GM19328 (cell line): ENCODE measurements around the gene MRRF.
A peak's percentile ranks its signal among the peaks of the same experiment; 100 is the strongest.

ENCODE experiments used
- ATAC-seq: cut with Tn5 transposase; IDR thresholded peaks from one replicate; pipeline ENCODE4 v1.9.1; 2021; ENCODE audit warnings: mild to moderate bottlenecking, moderate library complexity; ENCODE audit not compliant: unreplicated experiment

The MRRF gene, protein sequence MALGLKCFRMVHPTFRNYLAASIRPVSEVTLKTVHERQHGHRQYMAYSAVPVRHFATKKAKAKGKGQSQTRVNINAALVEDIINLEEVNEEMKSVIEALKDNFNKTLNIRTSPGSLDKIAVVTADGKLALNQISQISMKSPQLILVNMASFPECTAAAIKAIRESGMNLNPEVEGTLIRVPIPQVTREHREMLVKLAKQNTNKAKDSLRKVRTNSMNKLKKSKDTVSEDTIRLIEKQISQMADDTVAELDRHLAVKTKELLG

DNA sequence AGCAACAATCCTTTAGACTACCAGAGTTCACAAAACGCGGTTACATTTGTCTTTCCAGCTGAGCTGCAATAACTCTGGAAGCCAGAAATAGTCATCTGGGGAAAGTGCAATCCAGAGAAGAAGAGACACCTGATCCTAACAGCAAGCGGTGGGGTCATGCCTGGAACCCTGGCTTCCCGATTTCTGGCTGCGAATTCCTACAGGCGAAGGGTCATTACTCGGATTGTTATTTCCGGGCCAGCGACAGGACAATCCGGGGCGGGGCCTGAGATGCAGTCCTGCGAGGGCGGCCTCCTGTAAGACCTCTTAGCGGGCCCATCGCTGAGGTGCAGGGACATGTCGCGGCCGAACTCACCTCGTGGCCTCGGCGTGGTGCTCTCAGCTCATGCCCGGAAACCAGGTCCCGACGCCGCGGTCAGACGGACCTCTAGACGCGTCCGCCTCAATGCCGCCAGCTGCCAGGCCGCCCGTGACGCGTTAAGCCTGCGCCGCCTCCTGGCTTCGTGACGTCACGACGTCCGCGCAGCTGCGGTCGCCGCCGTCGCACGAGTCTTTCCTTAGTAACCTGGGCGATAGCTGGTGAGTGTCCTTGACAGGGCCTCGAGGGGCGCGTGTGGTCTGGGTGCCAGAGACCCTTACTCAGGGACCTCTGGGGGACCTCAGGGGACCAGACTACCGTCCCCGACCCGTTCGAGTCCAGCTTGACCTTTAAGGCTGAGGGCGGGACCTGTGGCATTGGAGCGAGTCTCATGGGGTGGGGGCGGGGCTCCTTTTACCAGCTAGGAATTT is at the start of gene MRRF, which contains the start of gene RBM18:
Gene MRRF (plus strand): TSS at position 523 of the 789 bp plus-strand sequence. CDS start 6,010 bp downstream, outside the sequence.
Gene RBM18 (minus strand): TSS at position 481 of the 789 bp plus-strand sequence. CDS start 3,348 bp downstream, outside the sequence.
- ATAC-seq: peak; percentile 88

DNA sequence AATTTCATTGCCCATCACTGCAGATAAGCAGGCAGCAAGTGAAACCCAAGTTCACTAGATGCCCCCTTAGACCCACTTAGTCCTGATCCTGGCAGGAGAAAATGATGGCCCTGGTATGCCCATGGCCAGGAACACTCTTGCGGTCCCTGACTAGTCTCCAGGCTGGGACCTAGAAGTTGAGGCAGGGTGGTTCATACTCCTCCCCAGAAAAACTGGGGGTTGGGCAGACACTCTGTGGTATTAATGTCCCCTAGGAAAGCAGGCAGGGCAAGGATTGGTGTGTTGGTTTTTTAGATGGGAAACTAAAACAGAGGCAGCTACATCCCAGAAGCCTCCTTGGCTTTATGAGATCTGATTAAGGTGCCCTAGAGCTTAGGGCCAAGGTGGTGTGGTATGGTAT is 49.0 kb upstream of the MRRF start:
- ATAC-seq: no peak

DNA sequence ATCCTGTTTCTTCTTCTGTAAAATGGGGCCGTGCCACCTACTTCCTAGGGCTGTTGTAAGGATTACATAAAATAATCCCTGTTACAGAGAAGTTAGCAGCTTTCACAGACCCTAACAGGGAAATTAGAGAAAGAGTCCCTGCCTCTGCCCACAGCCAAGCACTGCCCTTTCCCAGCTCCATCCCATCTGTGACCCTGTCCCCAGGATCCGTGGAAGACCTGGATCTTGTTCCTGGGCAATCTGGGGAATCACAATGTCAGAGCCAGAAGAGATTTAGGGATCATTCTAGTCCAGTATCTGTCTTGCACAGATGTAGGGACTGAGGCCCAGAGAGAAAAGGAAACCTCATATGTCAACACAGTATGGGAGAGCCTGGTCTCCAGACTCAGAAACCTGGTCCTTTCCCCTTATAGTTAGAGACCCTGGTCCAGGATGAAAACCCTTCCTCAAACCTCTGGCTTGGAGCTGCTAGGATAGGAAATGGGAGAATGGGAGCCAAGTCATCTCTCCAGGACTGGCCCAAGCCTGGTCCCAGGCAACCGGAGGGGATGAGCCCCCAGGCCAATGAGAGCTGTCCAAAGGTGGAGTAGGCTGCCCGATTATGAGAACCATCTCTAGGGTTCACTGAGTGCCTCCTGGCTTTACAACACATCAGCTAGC is 48.4 kb upstream of the MRRF start:
- no peak for ATAC-seq

DNA sequence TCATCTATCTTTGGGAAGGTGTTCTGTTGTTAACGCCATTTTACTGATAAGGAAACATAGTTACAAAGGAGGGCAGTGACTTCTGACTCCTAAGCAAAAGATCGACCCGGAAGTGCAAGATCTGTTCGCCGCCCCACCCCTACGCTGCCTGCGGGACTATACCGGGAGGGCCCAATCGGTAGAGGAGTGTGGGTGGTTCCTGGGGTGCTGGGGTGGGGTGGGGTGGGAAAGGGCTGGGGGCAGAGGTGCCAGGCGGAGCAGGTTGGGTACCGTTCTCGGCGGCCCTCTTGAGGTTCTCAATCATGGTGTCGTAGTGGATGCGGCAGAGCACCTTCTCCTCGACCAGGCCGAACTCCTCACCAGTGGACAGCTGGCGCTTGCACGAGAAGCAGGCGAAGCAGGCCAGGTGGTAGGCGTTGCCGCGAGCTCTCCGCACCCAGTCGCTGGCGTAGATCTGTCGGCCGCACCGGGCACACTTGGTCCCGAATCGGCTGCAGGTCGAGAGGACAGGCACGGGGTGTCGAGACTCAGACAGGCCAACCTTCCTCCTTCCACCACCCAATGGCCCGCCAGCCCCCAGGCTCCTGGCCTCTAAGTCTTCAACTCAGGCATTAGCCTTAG is 47.8 kb upstream of the MRRF start:
- no peak for ATAC-seq

DNA sequence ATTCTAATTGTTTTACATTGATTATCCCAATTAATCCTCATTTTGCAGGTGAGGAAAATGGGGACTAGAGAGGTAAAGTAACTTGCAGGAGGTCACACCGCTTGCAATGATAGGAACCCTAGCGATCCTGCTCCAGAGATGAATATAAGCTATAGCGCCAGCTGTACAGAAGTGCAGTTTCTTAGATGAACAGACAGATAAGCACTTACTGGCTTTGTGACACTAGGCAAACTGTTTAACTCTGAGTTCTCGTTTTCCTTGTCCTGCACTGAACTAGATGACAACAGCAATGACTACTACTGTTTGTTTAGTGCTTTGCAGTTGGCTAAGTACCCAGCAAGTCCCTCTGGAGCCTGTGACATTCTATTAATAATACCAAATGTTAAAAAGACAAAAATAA is 47.0 kb upstream of the MRRF start:
- ATAC-seq: no peak

DNA sequence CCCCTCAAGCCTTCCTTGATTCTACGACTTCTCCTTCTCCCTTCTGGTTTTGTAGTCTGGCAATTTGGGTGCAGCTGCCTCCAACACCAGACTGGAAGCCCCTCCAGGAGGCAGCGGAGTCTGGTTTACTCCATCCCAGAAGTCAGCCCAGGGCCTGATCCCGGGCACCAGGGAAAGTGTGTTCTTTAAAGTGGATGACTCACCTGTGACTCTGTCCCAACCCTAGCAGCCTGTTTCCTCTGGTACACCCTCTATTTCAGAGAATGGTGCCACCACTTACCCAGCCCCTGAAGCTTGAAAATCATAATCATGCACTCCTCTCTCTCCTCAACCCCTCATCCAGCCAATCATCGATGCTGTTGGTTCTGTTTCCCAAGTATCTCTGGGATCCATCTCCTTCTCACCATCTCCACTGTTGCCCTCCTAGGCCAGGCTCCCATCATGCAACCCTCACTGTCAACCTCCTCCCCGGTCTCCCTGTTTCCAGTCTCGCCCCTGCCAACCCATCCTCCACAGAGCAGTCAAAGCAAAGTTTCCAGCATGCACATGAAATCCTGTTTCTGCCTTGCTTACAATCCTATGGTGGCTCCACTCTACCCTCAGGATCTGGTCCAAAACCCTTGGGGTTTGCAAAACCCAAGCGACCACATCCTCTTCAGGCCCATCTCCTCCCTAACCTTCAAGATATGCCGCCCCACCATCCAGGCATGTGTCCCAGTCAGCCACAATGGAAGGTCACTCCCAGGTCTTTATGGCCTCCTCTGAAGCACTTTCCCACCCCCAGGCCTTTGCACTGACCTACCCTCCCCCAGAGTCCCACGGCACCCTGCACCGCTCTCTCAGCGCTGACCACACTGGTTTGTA is 46.4 kb upstream of the MRRF start:
- ATAC-seq: no peak

DNA sequence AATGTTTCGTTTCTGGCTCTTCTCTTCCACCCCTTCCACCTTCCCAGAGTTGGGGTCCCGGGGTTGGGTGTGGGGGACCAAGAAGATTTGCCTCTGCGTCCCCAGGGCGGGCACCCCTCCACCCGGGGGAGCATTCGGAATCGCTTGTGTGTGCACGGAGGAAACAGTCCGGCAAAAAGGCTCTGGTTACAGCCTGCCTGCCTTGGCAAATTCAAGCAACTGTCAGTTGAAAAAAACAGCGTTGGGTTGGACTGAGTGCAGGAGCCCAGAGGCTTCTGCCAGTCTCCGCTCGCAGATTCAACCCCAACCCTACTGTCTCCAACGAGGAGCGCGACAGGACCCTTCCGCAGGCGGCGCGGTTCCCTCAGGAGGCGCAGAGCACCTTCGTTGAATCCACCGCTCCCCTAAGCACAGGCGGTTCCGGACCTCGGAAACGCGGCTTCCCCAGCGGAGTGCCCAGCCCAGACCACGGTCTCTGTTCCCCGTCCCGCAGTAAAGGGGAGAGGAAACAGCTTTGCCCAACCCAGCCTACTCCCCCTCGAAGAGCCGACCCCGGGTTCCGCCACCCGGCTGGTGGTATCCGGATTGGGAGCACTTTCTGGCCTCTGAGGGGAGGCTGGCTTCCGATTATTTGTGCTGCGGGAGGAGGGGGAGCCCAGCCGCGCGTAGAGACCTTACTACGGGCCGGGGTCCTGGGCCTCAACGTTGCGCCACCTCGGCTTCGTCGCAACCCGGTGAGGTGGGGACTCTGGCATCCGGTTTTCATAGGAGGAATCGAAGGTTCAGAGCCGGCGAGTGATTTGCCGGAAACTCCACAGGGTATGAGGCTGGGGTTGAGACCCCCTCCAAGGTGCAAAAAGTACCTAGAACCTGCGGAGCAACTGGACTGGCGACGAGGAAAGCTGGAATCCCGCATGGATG is 45.5 kb upstream of the MRRF start:
- no peak for ATAC-seq

DNA sequence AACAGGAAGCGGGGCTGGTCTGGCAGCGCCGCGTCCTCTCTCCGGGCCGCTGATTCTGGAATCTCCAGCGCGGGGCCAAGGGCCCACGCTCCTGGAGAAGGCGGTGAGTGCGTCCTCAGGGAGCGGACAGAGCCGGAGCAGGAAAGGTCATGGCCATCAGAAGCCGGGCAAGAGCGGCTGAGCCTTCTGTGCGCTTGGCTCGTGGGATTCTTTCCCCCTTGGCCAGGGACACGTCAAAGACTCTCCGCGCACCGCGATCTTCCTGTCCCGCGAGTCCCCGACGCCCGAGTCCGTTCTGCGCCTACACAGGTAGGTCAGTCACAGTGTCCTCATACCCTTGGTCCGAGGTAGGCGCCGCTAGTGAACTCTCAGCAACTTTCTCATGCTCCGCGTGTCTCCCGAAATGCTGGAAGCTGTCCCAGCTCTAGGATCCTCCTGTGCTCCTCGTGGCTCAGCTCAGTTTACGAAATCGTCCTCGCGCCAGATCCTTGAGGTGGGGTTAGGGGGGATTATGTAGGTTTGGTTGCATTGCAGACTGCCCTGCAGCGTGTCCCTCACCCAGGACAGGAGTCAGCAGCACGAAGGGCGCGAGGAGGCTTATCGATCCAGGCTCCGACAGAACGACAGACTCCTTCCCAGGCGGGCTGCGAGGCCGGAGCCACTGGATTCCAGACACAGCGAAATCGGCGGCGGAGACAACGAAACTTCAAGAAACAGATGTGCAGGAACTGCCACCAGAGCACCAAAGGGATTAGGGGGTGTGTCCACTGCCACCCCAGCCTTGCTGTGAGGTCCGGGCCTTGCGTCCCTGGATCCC is 44.6 kb upstream of the MRRF start:
- ATAC-seq: no peak

DNA sequence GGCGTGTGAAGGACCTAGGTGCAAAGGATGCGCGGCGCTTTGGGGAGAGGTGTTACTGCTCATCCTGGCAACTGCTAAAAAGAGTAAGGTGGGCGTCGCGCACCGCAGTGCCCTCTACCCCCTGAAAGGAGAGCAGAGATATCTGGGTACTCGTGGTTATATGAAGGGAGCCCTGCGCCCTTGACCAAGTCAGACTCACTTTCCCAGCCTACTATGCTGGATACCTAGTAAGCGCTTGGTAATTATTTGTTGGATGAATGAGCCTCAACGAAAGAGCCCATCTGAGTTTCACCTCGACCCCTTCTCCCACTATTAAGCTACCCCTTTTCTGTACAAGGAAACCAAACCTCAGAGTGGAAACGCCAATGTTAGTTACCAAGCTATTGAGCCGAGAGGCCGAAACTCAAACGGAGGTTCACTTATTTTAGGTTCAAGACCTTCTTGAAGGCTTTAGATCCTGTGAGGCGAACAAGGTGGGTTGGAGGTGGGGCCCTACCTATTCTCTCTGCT is 44.0 kb upstream of the MRRF start:
- no peak for ATAC-seq

DNA sequence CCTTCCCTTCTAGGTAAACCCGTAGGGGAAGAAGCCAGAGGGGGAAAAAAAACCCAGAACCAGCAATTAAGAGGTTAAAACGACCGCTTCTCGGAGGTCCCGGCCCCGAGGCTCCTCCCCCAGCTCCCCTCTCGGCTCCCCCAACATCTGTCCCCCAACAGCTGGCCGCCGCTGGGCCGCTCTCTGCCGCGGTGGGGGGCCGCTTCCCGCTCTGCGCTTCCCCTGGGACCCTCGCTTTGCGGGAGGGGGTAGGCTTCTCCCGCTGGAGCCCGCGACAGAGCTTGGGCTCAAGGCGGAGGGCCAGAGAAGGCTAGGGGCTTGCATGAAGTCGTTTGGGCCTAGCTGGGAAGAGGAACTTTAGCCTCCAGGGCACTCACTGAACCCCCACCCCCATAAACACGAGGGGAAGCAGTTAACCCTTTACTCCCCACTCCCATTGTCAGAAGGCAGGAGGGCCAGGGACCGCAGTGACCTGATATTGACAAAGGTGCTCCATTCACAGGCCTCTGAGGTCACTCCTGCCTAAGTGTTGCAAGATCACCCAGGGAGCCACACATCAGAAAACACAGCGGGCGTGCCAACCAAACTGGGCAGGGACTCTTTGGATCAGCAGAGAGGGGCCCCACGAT is 43.4 kb upstream of the MRRF start:
- no peak for ATAC-seq

DNA sequence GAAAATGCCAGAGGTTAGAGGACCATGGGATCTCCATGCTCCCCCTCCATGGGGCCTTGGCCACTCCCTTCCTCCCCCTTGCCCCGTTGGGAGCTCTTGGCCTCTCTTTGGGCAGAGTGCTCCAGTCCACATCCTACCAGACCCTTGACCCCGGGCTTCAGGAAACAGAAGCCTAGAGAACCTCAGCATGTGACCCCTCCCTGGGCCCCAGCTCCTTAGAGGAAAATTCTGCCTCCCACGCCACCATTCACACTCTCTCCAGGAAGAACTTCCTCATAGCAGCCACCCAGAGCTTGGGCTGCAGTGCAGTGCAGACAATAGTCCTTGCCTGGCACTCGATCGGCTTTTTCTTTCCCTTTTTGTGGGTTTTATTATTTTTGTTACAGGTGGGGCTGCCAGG is 41.9 kb upstream of the MRRF start:
- ATAC-seq: no peak

DNA sequence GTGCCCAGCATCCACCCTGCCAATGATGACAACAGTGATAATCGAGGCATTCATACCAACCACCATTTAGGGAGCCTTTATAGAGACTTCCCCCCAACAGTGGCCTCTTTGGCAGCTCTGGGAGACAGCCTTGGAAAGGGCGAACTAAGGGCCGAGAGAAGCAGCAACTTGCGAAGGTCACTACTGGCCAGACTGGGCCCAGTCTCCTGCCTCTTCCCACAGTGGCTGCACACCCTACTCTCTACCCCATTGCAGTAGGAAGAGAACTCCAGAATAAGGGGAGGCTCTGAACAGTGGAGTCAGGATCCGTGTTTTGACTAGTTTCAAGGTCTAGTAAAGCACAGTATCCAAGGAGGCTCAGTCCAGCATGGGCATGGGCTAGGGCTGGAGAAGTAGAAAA is 41.2 kb upstream of the MRRF start:
- no peak for ATAC-seq

DNA sequence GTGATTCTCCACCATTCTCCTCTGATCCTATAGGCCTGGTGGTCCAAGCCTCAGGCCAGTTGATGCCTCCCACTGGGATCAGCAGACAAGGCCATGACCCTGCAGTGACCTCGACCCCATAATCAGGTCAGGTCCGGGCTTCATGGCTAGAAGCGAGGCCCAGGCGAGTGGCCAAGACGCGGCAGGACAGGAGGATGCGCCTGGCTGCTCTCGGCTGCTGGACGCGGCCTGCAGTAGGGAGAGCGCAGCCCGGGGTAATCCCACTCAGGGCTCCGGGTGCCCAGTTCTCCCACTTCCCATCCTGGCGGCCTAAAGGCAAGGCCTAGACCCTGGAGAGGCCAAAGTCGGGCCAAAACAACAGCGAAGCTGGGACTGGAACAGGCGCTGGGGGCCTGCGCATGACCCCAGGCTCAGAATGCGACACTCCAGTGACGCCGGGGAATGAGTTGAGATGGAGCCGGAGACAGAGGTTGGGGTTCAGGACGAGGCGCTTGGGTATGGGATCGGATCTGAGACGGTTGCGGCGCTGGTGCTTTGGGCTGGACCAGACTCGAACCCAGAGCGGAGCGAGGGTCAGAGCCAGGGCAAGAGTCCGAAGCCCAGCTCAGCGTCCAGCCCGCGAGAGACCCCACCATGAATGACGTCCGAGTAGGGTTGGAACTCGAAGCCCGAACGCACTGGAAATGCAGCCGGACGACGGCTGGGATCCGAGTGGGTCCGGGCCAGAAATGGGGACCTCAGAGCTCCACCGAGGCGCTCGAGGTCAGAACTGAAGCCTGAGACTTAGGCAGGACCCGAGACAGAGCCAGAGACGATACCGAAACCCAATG is 39.2 kb upstream of the MRRF start:
- no peak for ATAC-seq

DNA sequence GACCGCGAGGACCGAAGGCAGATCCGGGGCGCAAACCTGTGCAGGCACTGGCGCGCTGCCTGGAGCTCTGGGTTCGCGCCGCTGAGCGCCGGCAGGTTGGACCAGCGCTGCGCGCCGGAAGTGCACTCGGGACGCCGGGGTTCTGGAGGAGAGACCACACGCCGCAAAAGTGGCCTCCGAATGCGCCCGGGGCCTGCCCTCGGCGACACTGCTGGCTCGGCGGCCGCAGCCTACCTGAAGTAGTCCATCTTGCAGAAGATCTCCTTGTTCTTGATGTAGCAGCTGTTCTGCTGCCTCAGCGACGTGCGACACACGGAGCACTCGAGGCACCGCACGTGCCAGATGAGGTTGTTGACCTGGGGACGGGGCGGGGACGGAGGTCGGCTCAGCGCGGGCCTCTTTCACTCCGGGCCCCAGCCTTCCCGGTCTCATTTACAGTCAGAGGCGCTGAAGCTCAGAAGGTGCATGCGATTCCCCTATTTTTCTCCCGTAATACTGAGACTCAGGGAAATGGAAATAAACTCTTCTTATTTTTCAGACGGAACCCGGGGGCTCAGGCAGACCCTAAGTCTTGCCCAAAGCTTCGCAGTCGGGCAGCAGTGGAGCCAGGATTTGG is 38.4 kb upstream of the MRRF start:
- no peak for ATAC-seq

DNA sequence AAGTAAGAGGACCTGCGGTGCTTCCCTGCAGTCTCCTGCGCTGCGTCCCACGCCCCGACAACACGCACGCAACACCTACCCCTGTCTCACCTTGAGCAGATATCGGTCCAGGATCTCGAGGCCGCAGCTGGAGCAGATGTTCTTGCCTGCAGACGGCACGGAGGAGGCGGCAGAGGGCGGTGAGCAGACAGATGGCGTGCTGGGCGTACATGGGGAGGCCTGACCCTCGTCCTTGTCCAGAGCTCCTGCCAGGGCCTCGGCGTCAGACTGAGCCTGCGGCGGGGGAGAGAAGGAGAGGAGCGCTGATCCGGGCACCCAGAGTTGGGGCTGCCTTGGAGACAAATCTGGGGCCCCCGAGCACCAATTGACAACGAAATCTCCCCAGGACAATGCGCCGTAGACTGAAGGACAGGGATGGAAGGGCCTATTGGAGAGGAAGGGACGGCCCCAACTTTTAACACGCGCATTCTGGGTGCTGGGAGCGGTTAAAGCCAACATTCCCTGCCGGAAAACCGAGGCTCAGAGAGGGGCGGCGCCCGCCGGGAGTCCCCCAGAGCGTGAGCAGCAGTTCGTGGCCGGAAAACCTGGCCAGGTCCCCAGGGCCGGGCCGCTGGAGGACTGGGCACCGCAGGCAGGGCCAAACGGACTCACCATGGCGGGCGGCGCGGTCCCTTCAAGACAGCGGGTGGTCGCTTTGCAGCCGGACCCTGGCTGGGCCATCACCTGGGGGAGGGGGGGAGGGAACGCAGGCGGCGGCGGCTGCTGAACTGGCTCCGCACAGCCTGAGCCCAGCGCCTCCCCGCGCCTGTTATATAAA is 37.7 kb upstream of the MRRF start:
- no peak for ATAC-seq

DNA sequence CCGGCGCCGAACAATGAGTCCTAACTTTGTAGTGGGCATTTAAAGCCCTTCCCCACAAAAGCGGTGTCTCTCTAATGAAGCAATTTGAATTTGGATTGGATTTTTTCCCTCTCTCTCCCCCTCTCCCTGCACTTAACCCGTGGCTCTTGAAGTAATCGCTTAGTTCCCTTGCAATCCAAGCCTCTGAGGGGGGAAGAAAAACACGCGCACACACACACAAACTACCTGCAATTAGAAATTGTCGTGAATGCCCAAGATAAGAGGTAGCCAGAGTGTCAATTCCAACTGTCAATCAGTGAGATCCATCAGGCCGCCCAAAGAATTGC is 37.1 kb upstream of the MRRF start:
- ATAC-seq: no peak
